HK-2 (cell line): ENCODE results near the gene RETNLB.

Source experiments
- DNase-seq: peaks from one replicate; pipeline ENCODE4 v3.0.0-alpha.2; 2018; ENCODE audit not compliant: unreplicated experiment

RETNLB gene, protein sequence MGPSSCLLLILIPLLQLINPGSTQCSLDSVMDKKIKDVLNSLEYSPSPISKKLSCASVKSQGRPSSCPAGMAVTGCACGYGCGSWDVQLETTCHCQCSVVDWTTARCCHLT

DNA sequence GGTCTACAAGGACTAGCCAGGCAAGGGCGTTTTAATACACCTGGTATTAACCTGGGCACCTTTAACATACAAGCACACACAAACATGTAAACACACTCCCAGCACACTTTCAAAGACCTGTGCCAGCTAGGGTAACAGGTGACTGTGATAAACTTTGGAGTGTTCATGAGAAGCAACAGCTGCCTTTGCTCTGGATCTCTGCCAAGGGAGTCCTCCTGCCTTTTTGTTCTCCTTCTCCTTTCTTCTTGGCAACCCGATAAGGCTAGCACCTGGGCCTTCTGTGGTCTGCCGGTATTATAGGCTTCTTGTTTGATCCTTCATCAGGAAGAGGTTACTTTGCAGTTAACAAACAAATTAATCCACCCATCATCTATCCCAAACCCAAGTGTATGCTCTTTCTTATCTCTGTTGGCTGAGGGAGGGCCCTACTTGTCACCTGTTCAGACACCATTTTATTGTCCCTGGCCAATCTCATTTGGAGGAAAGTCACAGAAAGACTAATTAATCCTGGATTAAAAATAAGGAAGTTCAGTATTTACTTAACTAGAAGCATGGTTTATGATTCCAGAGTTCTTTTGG, at the start of gene RETNLB:
TSS of gene RETNLB (minus strand) at position 7 of the 579 bp plus-strand sequence. CDS start 225 bp downstream, outside the sequence.
- no peak for DNase-seq

DNA sequence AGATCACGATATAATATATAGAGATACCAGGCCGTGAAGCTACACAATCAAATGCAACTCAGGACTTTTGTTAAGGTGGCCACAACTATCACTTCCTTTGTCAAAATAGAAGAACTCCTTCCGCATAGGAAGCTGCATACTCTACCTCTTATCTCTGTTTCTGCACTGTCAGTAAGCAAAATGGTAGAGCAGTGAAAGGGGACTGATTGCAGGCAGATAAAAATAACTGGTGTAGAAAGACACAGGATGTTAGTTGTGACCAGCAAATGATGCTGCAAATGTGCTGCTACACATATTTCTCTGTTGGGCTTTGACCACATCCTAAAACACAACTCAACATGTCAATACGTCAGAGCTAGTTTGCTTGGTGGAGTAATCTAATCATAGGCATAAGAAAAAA, 49.1 kb upstream of the RETNLB start:
- DNase-seq, result no peak

DNA sequence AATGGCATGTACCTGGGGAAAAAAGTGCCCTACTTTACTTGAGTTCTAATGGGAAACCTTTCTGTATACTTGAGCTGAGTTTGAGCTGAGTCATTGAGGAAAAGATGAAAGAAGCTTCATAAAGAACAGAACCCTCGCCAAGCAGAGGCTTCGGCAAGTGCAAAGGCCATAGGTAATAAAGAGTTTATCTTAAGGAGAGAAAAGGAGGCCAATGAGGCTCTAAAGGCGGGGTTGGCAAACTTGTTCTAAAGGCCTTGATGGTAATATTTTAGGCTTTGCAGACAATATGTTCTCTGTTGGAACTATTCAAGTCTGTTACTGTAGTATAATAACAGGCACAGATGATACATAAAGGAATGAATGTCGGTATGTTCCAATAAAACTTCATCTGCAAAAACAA, 47.8 kb upstream of the RETNLB start:
- DNase-seq, result no peak

DNA sequence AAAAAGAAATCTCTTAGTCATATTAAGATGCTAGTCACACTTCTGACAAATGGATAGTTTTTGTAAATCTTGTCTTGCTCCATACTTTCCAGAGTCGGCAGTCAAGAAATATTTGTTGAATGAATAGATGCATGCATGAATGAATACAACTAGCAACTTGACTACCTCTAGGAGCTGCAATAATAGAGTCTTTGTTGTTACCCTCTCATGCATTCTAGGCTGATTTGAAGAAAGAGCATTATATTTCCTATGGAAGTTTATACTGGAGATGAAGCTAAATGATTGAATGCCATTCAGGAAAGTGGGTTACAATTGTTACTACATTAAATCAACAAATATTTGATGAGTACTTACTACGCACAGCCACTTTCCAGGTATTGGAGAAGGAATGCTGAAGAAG, 47.2 kb upstream of the RETNLB start:
- no peak for DNase-seq

DNA sequence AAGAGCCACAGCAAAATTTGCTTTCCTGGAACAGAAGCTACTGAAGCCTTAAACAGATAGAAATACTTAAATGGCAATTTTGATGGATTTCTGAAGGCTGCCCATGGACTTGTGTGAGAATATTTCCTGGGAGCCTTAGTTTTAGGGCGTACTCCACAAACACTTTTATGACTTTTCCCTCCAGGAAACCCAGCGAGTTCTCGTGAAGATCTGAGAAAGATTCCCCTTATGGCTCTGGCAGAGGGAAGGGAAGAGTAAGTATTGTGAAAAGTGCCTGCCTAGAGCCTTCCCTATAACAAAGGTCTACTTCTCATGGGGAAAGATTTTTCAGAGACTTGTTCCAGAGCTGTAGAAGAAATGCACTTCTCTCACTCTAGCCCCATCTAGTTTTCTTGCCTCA, 34.3 kb upstream of the RETNLB start:
- no peak for DNase-seq

DNA sequence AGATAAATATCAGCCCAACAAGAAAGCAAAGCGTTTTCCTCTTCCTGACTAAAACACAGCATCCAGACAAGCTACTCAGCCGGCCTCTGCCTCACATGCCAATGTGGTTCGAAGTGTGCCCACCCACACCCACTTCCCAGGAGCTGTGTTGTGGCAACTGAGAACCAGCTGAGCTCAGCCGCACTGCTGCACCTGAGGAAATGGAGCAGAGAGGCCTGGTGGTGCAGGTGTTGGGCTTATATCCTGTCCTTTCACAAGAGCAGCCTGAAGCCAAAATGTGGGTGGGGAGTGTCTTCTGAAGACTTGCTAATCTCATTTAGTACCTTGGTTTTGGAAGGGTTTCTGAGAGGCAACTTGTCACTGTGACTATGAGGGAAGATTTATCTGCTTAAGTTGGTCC, 23.0 kb upstream of the RETNLB start:
- DNase-seq, result no peak

DNA sequence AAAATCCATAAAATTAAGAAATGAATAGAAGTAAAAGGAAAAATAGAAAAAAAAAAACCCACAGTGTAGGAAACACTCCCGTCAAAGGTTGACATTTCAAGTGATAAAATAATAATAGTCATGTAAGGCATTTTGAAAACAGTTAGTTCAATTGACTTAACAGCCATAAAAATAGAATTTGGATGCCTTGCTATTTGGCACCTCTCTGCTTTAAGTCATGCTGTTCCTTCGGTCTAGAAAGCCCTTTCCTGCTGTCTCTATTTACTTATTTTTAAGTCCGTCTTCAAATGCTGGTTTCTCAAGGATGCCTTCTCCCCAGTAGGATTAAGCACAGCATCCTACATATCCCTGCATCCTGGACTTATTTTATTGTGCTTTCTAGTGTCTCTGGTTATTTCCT, 22.3 kb upstream of the RETNLB start:
- DNase-seq, result no peak

DNA sequence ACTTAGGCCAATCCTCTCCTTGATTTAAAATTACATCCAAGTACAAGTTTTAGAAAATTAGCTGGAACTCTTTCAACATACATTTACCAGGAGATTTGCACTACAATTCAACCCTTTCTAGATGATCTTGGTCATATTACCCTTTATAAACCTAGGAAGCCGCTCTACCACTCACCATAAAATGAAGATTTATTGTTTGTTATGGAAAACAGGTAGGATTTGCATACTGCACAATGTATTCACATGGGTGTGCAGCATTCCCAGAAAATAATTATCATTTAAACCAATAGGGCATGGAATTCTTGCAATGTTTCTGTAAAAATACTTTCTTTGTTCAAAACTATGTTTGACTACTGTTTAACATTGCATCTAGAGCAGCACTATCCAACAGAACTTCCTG, 18.4 kb upstream of the RETNLB start:
- no peak for DNase-seq

DNA sequence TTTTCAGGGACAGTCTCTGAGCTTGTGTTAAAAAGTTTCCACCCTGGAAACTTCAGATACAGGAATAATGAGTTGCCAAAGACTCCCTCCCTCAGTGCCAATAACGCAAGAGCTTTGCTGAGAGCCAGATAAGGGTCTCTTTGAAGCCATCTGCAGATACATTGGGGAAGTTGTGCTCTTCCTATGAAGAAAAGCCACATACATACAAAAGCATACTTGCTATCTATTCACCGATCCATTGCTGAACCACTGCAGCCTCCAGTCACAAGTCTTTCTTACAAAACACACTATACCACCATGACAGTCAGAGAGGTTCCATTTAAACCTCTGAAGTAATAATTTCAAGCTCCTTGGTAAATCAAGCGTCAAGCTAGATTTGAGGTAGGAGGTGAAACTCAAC, 10.0 kb upstream of the RETNLB start:
- DNase-seq, result no peak

DNA sequence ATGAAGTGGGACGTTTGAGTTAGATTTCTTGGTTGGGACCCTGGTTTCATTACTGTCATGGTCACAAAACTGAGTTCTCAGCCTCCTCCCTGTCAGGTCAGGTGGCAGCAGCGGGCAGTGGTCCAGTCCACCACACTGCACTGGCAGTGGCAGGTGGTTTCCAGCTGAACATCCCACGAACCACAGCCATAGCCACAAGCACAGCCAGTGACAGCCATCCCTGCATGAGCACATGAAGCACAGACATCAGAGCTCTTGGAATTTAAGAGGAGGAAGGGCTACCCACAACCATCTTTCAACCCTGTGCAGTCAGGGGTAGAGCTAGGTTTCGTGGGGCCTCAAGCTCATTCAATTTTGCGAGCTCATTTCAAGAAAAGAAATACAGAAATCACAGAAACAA, 1.5 kb downstream of the RETNLB start:
- DNase-seq, result no peak

DNA sequence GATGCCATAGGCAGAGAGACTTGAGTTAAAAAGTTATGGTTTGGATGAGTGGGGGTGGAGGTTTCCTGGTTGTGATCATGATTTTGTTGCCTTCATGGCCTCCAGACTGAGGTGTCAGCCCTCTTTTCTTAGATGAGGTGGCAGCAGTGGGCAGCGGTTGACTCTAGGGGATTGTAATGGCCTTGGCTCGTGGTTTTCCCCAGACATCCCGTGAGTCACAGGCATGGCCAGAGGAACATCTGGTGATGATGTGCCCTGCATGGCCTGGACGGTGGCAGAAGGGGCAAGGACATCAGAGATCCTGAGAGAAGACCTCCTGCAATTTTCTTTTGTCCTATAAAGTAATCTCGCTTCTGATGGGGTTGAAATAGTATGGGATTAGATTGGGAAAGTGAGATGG, 12.4 kb downstream of the RETNLB start:
- no peak for DNase-seq

DNA sequence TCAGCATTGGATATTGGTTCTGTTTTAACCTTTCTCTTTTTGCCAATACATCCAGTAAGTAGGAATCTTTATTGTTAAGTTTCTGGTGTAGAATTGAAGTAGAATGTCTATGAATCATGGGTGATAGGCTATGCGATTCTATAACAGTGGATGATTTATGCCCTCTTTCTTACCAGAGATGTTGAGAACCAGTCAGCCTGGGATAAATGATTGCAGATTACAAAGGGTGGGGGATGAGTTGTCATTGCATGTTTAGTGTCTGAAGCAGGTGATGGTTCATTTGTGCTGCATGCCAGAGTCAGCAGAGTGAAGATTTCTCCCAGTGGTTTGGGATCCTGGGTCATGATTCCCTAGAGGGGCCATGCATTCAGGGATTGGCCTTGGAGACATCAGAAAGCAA, 14.3 kb downstream of the RETNLB start:
- DNase-seq, result no peak

DNA sequence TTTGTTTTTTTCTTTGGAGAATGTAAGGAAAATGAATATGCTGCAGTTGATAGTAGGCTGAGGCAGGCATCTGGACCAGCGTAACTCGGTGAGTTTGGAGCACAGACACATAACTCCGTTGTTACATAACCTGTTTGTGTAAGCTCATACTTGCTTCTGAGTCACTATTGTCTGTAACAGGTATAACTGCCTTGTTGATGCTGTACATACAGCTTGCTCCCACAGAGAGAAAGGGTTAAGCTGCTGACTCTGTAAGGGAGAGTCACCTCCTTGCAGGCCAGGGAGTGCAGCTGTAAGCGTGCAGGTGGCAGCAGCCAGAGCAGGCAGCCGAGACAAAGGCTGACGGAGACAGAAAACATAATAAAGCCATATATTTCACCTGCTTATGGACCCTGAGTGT, 20.4 kb downstream of the RETNLB start:
- DNase-seq, result no peak

DNA sequence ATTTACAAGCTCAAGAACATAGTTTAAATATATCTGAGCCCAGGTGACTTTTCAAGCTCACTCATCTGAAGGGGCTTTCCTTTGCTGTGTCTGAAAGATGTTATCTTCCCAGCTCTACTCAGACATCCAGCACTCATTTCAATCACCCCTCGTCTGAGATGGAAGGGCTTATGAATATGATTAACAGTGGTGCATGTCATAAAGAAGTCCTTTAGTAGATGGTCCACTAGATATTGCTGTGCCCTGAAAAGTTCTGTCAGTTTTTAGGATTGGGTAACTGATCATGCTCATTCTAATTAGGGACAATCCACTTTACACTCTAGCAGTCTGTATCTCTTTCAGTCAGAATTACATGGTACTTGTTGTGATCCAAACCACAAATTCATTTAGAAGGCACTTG, 28.3 kb downstream of the RETNLB start:
- DNase-seq, result no peak

DNA sequence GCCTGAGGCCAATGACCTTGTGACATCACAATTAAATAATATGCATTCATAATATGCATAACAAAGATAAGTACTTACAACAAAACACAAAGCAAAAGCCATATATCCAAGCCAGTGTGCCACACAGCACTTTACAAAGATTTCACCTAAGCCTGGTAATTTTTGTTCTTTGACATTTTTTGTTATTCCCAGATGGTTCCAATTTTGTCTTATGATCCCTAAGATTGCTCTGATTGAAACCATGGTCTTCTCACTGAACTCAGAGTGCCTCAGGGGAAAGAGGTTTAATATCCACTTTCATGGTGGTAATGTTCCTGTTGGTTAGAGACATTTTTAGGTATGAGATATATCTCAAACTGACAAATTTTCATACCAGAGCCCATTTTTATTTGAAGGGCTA, 29.1 kb downstream of the RETNLB start:
- no peak for DNase-seq

DNA sequence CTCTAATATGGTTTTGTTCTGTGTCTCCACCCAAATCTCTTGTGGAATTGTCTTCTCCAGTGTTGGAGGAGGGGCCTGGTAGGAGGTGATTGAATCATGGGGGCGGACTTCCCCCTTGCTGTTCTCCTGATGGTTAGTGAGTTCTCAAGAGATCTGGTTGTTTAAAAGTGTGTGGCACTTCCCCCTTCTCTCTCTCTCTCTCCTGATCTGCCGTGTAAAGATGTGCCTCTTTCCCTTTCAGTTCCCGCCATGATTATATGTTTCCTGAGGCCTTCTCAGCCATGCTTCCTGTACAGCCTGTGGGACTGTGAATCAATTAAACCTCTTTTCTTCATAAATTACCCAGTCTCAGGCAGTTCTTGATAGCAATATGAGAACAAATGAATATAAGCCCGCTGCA, 33.1 kb downstream of the RETNLB start:
- DNase-seq, result no peak

DNA sequence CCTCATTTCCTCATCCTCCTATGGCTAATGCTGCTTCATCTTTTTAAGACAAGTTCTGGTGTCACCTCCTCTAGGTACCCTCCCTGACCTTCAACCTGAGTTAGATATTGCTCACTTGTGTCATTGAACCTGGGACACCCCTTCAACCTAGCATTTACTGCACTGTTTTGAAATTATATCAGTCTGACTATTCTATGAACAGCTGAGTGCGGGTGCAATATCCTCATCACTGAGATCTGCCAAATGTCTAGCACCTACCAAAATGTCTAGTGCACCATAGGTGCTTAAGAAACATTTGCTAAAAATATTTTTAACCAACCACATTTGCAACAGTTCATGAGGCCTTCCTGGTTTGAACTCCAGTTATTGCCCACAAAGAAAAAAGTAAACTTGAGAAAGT, 34.5 kb downstream of the RETNLB start:
- DNase-seq, result no peak

DNA sequence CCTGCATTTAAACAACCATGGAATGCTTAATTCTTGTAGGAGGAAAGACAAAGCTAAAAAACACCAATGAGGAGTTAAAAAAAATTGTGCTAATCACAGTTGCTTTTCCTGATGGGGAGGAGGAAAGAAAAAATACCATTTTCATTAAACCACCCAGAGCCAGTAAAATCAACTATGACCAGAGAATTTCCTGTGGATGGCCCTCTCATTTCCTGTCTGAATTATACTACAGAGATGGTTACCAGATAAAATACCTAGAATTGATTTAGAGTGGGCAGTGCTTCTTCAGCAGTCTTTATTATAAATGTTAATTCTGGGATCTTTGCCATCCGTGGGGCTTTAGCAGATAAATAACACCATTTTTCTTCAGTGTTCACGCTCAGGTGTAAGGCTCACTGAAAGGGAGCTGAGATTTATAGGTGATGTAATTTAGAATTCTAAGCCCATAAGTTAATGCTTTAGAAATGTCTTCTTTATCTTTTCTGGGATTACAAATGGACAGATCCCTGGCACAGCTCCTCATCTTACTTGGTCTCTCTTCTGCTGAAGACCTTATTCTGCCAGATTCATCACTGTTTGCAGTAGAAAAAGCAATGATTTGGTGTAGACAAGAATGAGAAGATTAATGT, 37.9 kb downstream of the RETNLB start:
- no peak for DNase-seq

DNA sequence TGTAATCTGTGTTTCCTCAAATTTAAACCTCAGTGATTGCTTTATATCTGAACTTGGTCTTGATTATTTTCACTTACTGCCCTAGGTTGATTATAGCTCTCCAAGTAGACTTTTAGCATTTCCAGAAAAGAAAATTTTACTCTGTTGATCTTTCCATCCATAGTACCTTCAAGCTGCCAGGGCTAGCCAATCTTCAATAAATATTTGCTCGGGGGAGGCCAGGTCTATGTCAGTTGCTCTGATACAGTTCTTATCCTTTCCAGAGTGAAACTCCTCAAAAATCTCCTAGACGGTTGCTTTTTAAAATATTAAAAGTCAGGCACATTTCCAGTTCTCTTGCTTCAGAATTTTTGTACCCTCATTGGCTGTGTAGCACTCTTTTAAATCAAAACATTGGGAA, 38.8 kb downstream of the RETNLB start:
- DNase-seq, result no peak

DNA sequence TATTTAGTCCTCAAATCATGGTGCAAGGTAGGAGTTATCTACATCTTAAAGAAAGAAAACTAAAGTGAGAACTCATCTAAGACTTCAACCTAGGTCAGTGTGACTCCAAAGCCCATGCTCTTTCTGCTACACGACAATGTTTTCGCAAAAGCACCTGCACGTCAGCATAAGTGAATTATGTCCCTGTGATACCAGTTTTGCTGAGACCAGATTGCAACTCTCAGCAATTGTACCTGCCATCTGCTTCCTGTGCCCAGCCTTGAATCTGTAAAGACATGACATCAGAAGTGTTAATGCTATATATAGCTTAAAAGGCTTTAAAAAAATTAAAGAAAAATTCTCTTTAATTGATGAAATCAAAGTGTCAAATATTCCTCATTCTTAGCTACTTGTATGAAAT, 43.4 kb downstream of the RETNLB start:
- DNase-seq, result no peak

DNA sequence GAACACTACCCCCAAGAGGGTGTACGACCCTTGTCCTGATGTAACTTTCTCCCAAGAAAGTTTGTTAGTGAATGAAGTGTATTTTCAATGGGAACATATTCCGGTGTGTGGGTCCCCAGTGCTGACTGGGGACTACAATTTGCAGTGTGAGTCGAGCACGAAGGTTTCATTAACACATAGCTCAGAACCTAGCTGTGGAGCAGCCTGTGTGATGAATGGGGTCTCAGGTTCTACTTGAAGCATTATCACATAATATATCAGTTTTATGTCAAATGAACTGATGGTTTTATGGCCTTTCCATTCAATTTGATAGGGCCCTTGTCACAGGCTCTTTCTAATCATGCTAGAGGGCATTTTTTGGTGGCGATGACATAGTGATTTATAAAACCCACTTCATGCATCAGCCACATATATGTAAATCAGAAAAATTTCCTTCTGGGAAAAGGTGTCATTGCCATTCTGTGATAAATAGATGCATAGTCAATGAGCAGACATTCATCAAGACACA, 44.1 kb downstream of the RETNLB start:
- no peak for DNase-seq
